Neutrophil (primary cell): ENCODE results near the gene OR1E2.
"Not testable (repeated sequence)": the region's sequence is repeated elsewhere in the genome, so short reads cannot be mapped to it uniquely, and the experiment has no call there.

Experiments
- H3K27ac ChIP-seq: fragments of 200-600 bp; sonication (generic); 2 replicates; pipeline ENCODE4 v1.5.1; 2016; ENCODE audit warnings: mild to moderate bottlenecking, moderate library complexity
- H3K27me3 ChIP-seq: fragments of 200-600 bp; sonication (generic); 2 replicates; pipeline ENCODE4 v1.6.0; 2016; ENCODE audit warnings: mild to moderate bottlenecking
- H3K36me3 ChIP-seq: fragments of 200-600 bp; sonication (generic); 2 replicates; pipeline ENCODE4 v1.5.1; 2017
- H3K4me1 ChIP-seq, 2 experiments: fragments of 200-600 bp in 1 of 2; sonication (generic) in 1 of 2; 1 replicate in 1 of 2; 2 replicates in 1 of 2; pipeline versions ENCODE4 v1.5.1 to v1.6.1; 2013 to 2016; ENCODE audit warnings: low read depth in 1 of 2, low read length in 1 of 2, mild to moderate bottlenecking in 1 of 2, moderate library complexity in 1 of 2; ENCODE audit not compliant: control insufficient read depth in 1 of 2, insufficient read depth in 1 of 2
- H3K4me3 ChIP-seq, 2 experiments: fragments of 200-600 bp in 1 of 2; sonication (generic) in 1 of 2; 1 replicate in 1 of 2; 2 replicates in 1 of 2; pipeline ENCODE4 v1.5.1; 2013 to 2016; ENCODE audit warnings: low read depth in 1 of 2, low read length in 1 of 2, mild to moderate bottlenecking in 1 of 2, moderate library complexity in 1 of 2
- H3K9me3 ChIP-seq: fragments of 200-600 bp; sonication (generic); 2 replicates; pipeline ENCODE4 v1.5.1; 2016
- CTCF ChIP-seq: fragments of 200-600 bp; sonication (generic); IDR thresholded peaks from 2 replicates; pipeline ENCODE4 v1.5.1; 2016; ENCODE audit warnings: antibody characterized with exemption

The OR1E2 gene

GRCh38 chr17:3474212-3474611 lies 40.6 kb upstream of the OR1E2 start:
- H3K36me3 ChIP-seq: no peaks in the 10 kb centered on the region
- TF ChIP-seq CTCF: no peak
- no peak overlapping the region for H3K27ac ChIP-seq
- H3K9me3 ChIP-seq: no peaks in the 10 kb centered on the region
- H3K4me3 ChIP-seq: no peak overlapping the region
- peaks cover 7% of the 10 kb centered on the region for H3K27me3 ChIP-seq
- no peaks in the 10 kb centered on the region for H3K4me1 ChIP-seq

GRCh38 chr17:3472137-3472536 lies 38.5 kb upstream of the OR1E2 start:
- no peak for TF ChIP-seq CTCF
- no peaks in the 10 kb centered on the region for H3K9me3 ChIP-seq

GRCh38 chr17:3471599-3471998 lies 38.0 kb upstream of the OR1E2 start, which contains the start of gene SPATA22:
TSS of gene SPATA22 (minus strand) at chr17:3471819. CDS start at chr17:3469325, 2,494 bp downstream.
- TF ChIP-seq CTCF: no peak
- Histone ChIP-seq H3K36me3 (no peaks in the 10 kb centered on the region), H3K9me3 (no peaks in the 10 kb centered on the region)

More at GRCh38 chr17:3472137-3472536, 38.5 kb upstream of the OR1E2 start:
- no peaks in the 10 kb centered on the region for H3K36me3 ChIP-seq
- no peaks in the 10 kb centered on the region for H3K4me1 ChIP-seq
- no peak overlapping the region for H3K4me3 ChIP-seq
- H3K27me3 ChIP-seq: no peaks in the 10 kb centered on the region
- no peak overlapping the region for H3K27ac ChIP-seq

GRCh38 chr17:3469529-3469928 lies 35.9 kb upstream of the OR1E2 start:
- Histone ChIP-seq H3K4me1 (no peaks in the 10 kb centered on the region), H3K36me3 (no peaks in the 10 kb centered on the region), H3K27me3 (no peaks in the 10 kb centered on the region), H3K4me3 (no peak overlapping the region), H3K9me3 (no peaks in the 10 kb centered on the region), H3K27ac (no peak overlapping the region)
- no peak for TF ChIP-seq CTCF

More at GRCh38 chr17:3471599-3471998, 38.0 kb upstream of the OR1E2 start, which contains the start of gene SPATA22:
- no peak within 1 kb of the TSS for H3K27ac ChIP-seq
- no peaks in the 10 kb centered on the region for H3K27me3 ChIP-seq
- no peaks in the 10 kb centered on the region for H3K4me1 ChIP-seq
- H3K4me3 ChIP-seq: no peak within 1 kb of the TSS

GRCh38 chr17:3466355-3466754 lies 32.7 kb upstream of the OR1E2 start:
- H3K36me3 ChIP-seq, H3K4me1 ChIP-seq, H3K27me3 ChIP-seq, H3K4me3 ChIP-seq, H3K27ac ChIP-seq, H3K9me3 ChIP-seq: not testable (repeated sequence)

GRCh38 chr17:3448059-3448665 lies 14.5 kb upstream of the OR1E2 start:
- Histone ChIP-seq H3K9me3 (no peaks in the 10 kb centered on the region), H3K4me3 (no peak overlapping the region), H3K27ac (no peak overlapping the region), H3K4me1 (no peaks in the 10 kb centered on the region), H3K36me3 (no peaks in the 10 kb centered on the region), H3K27me3 (peaks cover 29% of the 10 kb centered on the region)
- TF ChIP-seq CTCF: no peak
